Sciatic nerve (tissue), 2 donors: ENCODE measurements around the gene PLEKHH1. TPM values are rescaled to one million over a fixed set of nuclear protein-coding genes. Genes with fewer than 3 reads are reported as not detected.

Experiments used
- ATAC-seq: fragments of 200-7000 bp; cut with Tn5 transposase; one replicate; pipeline ENCODE4 v1.9.1; 2020; ENCODE audit warnings: mild to moderate bottlenecking, moderate library complexity
- DNase-seq: peaks from one replicate; pipeline ENCODE4 v3.0.0-alpha.2; 2020; ENCODE audit warnings: low spot score
- intact Hi-C: fragments of 100-400 bp; cut with DNase I; formaldehyde crosslinking; loops from one replicate; pipeline ENCODE4 v1.14.2; 2022
- total RNA-seq: library from RNA; stranded (reverse); fragmentation: NEBNext Ultra II Directional; extraction: Animal tissue kit (Norgen Biotek cat#: 25700); gene quantifications from one replicate; pipeline ENCODE4 v1.2.1, GENCODE V29; 2021
- donor health status: DM: no; HTN: no; CAD: no.
- donor health status: DM: no; HTN: no; CAD: no.

PLEKHH1 gene
- total RNA-seq, 1 donor from 2014 or later, result 6.1 TPM

DNA sequence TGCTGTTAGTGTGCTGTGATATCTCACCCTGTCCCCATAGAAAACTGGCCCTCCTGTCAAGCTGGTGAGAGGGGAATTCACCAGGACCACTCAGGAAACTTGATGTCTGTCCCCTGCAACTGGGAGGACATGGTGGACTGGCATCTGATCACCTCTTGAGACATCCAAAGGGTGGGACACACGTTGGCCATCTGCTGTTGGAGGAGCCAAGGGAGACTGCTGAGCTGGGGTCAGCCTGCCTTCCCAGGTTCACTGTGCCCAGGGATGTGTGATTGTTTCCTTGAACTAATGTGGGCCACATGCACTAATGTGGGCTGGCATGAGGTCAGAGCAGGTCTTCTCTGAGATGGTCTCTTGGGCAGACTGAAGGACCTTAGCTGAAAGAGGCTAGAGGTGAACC is 27.8 kb upstream of the PLEKHH1 start:
- ATAC-seq (no peak), DNase-seq (no peak)
- intact Hi-C loops, result no loop called here

DNA sequence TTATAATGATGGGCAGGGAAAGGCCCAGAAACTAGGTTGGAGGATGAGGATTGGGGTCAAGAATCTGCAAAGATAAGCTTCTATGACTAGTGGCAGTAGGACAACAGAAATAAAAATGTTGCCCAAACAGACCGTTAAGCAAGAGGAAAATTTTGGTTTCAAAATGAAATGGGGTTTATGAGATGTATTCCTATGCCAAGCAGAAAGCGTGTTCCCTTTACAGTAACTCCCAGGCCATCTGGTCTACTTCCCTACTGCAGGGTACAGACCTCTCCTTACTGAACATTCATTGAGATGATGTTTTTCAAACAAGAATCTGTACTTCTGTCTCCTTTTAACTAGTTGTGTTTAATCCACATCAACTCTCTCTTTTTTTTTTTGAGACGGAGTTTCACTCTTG is 24.1 kb upstream of the PLEKHH1 start:
- peak; percentile 60 for ATAC-seq
- intact Hi-C loops, result no loop called here
- DNase-seq, result no peak

DNA sequence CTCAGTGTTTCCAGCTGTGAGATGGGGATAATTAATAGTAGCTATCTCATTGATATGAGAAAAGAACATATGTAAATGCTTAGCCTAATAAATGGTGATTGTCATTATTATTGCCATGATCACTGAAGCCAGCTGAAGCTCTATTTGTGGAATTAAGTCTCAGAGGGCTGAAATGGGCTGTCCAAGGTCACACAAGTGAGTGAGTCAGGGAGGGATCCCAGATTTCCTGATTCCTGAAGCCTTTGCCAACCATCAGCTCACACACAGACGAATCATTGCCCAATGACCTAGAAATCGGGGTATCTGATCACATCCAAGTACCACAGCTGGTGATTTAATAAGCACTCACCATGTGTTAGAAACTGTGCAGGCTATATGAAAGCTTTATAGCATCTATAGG is 23.0 kb upstream of the PLEKHH1 start:
- ATAC-seq (no peak), DNase-seq (no peak)
- intact Hi-C loops, result no loop called here

DNA sequence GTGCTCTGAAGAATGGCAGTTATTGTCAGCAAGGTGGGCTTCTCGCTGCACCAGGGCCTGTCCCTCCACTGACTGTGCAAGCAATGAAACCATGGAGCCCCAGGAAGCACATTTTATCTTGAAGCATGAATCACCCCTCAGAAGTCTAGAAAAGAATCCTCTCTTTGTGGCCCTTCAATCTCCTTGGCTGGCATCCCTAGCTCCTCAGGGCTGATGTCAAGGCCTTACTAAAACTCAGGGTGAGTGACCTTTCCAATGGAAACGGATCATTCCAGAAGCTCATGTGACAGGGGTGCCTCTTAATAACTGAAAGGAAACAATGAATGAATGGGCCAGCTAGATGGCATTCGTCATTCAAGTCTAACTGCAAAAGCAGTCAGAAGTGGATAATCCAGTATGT is 22.3 kb upstream of the PLEKHH1 start:
- ATAC-seq, result no peak
- no peak for DNase-seq
- intact Hi-C loops, result no loop called here

DNA sequence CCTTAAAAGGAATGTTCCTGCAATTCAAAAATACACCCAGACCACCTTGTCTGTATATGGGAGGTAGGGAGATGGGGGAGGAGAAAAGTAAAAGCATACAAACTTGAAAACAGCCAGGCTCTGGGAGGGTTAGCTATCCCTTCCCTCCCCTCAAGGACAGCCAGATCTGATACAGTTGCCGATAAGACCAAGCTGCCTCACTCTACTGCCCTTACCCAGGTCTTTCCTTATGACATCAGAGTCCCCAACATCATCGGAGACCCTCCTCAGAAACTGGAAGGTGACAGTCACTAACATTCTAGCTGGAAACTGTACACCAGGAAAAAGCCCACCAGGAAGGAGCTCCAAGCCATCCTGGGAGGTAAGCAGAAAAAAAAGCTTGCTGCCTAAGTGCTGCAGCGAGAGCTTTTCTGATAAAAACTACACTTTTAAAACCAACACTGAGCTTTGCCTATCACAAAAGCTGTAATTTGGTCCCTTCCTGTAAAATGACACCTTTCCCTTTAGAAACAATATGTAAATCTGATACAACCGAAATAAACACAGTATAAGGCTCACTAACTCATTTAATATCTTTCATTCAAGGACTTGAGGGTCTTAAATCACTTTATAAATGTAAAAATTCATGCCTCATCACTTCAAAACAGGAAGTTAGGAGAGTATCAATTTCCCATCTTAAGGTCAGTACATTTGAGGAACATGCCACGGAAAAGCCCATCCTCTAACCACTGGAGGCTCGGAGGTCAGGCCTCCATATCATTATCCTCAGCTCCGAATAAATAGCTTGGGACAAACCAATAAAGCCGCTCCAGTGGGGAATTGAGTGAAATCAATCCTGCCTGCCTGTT is 20.4 kb upstream of the PLEKHH1 start:
- intact Hi-C loops, result no loop called here
- DNase-seq (no peak), ATAC-seq (no peak)

DNA sequence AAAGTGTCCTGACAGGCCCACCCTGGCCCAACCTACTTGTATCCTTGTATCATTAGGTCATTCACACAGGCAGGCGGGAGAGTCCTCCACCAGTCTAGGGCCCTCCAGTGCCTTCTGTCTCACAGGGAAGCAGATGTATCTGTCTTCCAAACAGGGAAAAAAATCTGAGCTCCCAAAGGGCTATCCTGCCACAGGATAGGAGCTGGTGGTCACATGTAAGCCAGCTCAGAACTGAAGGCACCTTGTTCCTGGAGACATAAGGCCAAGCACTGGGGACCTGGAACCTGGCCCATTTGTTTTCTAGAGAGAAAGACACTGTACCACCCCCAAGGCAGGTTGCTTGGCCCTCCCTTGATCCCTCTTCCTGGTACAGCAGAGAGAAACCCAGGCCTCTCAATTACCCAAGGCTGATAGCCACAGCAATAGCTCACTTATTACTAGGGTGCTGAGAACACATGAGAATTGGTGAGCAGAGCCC is 19.4 kb upstream of the PLEKHH1 start:
- ATAC-seq, result peak; percentile 21
- intact Hi-C loops, result no loop called here
- no peak for DNase-seq

DNA sequence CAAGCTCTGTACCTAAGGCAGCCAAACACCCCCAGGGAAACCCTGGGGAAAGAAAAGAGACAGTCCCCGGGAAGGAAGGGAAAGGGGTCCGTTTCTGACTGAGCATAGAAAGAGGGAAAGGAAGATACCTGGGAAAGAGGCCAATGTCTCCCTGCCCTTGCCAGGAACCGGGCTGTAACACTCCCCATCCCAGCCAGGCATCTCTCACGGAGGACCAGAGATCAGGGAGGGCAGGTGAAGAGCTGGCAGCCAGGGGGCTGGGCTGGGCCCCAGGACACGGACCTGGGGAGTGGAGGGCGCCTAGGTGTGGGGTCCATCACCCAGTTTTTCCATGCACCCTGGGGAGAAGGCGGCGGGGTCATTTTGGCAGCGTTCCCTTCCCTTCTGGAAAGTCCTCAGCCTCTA is 18.9 kb upstream of the PLEKHH1 start:
- intact Hi-C loops, result no loop called here
- ATAC-seq (peak; percentile 58), DNase-seq (no peak)

DNA sequence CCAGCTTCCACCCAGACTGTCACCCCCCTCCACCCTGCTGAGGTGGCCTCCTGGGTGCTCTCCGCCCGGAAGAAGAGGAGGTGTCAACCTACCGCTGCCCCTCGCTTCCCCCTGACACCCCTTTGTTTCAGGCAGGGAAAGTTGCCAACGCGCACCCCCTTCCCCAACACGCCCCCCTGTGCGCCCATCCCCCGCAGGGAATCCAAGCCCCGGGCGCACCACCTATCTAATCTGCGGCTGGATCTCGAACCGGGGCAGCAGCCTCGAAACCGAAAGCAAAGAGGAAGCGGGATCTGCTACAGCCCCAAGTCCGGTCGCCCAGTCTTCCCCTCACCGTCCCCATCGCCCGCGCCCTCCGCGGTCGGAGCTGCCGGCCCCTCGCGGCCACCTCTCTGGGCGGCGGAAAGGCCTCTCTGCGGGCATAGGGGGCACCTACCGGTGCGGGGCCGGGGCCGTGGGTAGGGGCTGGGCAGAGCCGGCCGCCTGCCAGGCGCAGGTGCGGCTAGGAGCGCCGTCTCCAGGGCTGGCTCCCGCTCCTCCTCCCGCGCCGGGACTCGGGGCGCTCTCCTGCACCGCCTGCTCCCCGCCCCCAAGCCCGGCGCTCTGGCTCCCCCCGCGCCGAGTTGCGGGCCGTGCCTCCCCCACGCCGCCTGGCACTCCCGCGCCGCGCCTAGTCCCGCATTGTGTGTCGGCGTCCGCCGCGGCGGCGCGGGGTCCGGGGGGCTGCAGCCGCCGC is 18.3 kb upstream of the PLEKHH1 start:
- intact Hi-C loops, result no loop called here
- DNase-seq, result peak; percentile 65
- peak; percentile 70 for ATAC-seq

DNA sequence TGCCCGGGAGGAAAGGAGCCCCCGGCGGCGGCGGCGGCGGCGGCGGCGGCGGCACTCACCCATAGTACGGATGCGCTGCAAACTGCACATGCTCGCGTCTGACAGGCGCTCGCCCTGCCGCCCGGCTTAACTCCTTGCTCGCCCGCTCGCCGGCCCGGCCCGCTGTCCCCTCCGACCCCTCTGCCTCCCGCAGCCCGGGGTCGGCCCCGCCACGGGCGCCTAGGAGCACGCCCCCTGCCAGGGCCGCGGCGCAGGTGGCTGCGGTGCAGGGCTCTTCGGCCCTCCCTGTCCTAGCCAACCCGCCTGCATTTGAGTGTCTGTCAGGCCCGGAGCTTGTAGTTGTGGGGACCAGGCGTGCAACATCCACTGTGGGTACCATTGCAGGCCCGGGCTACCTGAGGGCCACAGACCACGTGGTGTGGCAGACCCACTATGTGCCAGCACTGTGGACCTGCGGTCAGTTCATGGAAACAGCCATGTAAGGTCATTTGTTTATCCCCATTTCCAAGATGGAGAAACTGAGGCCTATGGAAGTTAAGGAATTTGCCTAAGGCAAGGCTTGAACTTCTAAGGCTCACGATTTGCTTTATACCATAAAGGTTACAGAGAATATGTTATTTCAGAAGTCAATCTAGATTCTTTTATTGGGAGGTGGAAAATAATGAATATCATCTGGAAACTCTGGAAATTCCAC is 17.6 kb upstream of the PLEKHH1 start:
- intact Hi-C loops, result no loop called here
- DNase-seq (no peak), ATAC-seq (peak; percentile 4)

DNA sequence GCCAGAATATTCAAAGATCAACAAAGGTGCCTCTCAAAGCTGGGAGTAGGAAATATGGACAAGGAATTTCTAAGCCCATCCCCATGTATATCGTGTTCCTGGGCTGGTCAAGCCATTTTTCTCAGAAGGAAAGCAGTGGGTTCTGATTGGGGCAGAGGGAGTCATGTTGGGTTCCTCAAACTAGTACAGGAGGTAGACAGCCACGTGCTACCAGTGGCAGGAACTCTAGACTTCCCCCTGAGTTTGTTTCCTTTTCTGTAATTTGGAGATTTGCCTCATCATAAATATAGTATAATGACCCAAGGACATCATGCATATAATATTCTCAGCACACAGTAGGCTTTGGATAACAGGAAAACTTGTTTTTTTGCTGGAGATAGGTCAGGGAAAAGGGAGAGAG is 16.4 kb upstream of the PLEKHH1 start:
- intact Hi-C loops, result no loop called here
- ATAC-seq, result no peak
- DNase-seq, result no peak

DNA sequence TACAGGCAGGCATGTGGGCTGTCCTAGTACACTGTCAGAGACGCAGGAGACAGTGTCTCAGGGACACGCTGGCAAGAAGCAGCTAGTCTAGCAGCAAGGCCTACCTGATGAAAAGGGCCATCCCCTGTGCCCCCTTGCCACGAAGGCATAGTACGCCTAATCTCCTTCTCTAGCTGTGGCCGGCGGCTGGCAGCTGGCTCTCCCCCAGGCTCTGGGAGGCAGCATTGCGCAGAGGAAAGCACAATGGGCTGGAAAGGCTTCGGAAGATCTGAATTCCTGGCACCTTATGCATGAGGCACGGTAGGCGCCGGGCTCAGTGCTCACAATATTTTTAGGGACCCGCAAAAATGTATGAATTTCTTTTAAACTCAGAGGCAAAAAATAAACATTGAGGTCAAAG is 16.0 kb upstream of the PLEKHH1 start:
- DNase-seq (no peak), ATAC-seq (no peak)
- intact Hi-C loops, result no loop called here

DNA sequence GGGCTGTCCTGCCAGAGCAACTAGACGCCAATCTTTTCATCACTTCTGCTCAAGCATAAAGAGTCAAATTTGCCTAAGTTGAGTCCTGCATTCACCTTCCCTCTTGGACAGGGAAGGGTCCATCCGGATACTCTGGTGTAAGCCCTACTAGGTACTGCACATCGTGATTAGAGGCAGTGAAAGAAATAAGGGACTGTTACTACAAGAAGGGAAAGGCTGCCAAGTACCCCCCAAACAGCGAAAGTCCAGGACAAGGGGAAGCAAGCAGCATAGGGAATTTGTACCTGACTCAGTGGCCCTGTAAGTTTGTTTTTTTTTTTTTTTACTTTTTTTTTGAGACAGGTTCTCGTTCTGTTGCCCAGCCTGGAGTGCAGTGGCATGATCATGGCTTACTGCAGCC is 13.7 kb upstream of the PLEKHH1 start:
- ATAC-seq (no peak), DNase-seq (no peak)
- intact Hi-C loops, result no loop called here

DNA sequence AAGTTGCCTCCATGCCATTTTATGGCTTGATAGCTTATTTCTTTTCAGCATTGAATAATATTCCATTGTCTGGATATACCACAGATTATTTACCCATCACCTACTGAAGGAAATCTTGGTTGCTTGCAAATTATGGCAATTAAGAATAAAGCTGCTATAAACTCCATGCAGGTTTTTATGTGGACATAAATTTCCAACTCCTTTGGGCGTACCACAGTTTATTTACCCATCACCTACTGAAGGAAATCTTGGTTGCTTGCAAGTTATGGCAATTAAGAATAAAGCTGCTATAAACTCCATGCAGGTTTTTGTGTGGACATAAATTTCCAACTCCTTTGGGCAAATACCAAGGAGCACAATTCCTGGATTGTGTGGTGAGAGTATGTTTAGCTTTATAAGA is 12.6 kb upstream of the PLEKHH1 start:
- intact Hi-C loops, result no loop called here
- DNase-seq (no peak), ATAC-seq (no peak)

DNA sequence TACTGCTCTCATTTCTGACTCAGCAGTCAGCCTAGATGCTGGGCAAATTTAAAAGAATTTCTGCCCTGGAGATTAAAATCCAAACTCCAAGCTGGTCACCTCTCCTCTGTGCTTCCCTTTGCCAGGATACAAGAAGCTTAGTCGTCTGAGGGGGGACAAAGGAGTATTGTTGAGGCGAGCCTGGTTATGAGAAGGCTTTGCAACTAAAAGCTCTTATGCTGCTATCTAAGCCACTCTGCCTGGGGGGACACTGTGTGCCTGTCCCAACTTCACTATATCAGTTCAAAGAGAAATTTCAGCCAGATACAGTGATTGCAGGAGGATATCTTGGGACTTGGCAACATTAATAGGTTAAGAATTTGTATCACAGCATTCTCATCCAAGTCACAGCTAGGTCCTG is 10.8 kb upstream of the PLEKHH1 start:
- DNase-seq (no peak), ATAC-seq (no peak)
- intact Hi-C loops, result no loop called here

DNA sequence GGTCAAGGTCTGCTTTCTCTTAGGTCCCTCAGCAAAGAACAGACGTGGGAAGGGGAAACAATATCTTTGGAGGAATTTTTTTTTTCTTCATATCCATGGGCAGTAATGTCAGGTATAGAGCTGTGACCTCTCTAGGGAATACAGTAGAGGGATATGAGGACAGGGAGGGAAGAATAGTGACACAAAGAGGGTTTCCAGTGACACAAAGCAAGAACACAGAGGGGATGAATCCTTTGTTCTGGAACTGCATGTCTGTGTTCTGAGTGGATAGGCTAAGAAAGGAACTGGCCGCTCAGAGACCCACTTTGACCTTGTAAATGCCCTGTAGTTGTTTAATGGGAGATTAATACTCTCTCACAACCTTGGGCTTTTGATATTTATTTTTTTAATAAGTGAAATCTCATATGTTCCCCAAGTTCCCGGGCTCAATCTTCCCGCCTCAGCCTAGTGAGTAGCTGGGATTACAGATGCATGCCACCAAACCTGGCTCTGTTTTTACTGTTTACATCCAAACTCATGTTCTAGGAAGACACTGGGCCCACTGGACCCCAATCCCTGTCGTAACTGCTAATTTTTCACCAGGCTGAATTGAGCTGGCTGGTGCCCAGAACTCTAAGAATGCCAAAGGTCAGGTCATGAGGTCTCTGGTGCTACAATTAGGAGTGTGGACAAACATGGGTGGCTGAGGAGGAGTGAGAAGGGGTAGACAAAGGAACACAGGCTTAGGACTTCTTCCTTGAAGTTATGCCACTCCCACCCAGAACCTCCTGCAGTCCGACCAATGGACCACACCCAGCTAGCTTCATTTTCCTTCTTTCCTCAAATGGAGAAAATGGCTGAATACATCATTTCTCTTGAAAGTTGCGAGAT is 9.1 kb upstream of the PLEKHH1 start:
- DNase-seq, result no peak
- no peak for ATAC-seq
- intact Hi-C loops, result no loop called here

DNA sequence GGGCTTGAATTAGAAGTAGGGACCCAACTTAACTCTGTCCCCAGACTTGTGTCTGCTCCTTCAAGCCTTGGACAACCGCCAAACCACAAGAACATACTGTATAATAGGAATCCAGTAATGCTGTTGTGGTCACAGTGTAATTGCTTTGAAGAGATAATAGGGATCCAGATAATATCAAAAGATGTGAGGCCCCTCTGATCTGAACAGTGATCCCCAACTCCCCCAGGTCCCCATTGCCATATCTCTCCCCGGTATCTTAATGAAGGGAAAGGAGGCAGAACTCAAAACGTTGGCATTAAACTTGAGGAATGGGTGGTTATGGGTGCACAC is 8.5 kb upstream of the PLEKHH1 start:
- intact Hi-C loops, result no loop called here
- no peak for ATAC-seq
- DNase-seq, result no peak

DNA sequence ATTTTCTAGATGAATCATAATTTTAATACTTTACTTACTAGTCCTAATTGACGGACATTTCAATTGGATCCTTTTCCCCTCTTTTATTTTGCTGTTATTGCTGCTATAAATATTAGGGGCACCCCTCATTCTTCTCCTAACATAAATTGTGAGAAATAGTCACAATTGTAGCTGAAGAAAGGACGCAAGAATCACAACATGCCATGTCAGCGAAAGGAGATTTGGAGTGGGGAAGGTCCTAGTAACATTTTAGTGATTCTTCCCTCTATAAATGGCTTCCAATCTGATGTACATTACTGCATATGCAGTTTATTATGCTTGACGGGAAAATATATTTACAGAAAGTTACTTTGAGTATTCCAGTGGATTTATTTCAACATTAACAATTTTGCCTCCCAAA is 7.7 kb upstream of the PLEKHH1 start:
- no peak for DNase-seq
- ATAC-seq, result no peak
- intact Hi-C loops, result no loop called here

DNA sequence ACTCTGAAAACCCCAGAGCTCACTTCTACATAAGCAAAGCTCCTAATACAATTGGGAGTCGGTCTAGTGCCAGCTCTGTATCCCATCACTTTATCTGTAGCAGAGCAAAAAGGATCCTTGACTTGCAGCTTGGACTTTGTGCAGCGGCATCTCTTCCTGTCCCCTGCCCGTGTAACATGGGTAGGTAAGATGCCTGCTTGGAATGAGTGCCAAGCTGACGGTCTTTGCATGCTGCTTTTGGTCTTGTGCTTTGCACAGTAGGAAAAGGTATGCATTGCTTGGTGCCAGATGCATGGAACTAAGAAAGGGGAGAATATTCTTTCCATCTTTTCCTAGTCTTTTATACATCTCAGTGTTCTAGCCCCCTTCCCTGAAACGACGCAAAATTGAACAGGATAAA is 6.9 kb upstream of the PLEKHH1 start:
- intact Hi-C loops, result no loop called here
- ATAC-seq, result no peak
- DNase-seq, result no peak
